Effector CD4-positive, alpha-beta T cell (primary cell): Measurements from ENCODE around the gene PRPF4.
A peak's percentile ranks its signal among the peaks of the same experiment; 100 is the strongest.

Experiments
- DNase-seq: peaks from one replicate; pipeline ENCODE4 v3.0.0-alpha.2; 2020

Gene PRPF4

DNA sequence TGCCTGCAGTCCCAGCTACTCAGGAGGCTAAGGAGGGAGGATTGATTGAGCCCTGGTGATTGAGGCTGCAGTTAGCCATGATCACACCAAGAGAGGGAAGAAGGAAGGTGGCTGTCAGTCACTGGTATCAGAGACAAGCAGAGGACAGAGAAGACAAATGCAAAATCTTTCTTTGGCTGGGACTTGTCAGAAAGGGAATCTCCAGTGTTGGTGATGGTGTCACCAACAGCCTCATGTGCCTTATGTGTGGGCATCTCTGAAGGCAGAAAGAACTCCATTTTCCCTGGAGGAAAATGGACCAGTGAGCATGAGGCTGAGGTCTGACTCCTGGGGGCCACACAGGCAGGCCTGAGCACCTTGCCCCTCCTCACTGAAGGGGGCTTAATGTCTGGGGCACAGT is 39.8 kb downstream of the PRPF4 start:
- no peak for DNase-seq

DNA sequence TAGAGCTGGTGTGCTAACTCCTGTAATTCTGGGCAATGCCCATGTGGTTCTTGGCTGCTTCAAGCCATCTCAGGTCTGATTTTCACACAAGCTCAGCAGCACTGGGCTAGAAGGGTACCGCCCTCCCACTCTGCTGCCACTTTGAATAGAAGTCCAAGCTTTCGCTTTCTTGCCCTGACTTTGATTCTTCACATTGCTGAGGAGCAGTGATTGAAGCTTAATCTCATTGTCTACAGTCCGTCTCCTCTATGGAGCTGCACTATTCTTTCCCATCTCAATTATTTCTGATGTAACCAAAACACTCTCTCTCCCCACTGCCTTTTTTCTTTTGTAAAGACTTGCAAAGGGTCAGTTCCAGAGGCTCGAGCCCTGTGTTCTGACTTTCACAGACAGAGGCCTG is 40.6 kb downstream of the PRPF4 start:
- no peak for DNase-seq

DNA sequence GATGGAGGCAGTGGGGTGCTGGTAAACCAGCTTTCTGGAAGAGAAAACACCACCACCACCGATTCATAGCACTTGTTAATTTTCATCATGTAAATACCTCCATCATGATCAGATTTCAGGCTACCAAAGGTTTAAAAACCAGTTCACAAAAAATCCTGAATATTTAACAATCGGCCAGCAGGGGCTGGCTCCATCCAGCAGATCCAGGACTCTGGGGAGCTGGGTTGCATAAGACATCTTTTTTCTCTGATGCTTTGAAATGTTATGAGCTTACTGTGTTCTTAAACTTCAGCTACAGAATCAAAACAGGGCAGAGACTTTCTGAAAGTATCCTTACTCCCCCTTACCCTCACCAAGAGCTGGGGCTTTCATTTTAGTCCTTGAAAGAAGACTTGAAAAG is 42.3 kb downstream of the PRPF4 start:
- no peak for DNase-seq

DNA sequence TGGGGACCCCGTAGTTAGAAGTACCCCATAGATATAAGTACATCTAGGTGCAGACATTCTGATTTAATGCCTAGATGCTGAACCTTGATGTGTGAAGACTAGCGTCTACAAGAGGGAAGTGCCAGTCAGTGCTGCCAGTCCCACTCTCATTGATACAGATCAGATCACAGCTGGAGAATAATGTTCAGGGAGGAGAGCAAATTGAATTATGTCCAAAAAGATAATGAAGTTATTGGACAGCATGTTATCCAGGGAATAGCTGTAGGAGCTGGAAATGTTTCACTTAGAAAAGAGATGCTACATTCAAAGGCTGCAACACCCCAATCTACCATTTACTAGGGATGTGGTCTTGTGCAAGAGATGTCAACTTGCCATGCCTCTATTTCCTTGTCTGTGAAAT is 43.6 kb downstream of the PRPF4 start:
- no peak for DNase-seq

DNA sequence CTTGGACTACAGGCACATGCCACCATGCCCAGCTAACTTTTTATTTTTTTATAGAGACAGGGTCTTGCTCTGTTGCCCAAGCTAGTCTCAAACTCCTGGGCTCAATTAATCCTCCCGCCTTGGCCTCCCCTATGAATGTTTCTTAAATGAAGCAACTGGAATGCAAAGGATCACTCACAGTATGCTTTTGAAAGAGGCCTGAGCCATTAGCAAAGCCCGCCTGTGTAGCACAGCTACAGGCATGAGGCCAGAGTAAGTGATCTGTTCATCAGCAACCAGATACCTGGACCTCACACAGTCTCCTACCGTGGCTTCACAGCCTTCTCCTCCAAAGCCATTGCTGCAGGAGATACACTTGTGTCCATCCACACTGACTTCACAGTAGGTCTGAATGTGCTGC is 44.6 kb downstream of the PRPF4 start:
- no peak for DNase-seq

DNA sequence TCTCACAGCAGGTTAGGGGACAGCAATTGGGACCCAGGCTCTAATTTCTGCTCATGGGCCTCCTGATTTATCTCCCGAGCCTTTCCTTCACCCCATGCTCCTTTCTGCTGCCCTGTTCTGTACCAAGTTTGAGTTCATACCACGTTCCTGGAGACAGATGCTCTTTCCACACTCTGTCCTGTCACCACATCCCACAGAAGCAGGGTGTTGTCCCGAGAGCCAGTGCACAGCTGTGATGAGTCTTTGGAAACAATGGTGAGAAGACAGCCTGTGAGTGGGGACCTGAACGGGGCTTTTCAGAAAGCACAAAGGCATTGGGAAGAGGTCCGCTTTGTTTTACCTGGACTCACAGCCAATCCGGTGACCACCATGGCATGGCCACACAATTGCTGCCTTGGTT is 47.2 kb downstream of the PRPF4 start:
- no peak for DNase-seq

DNA sequence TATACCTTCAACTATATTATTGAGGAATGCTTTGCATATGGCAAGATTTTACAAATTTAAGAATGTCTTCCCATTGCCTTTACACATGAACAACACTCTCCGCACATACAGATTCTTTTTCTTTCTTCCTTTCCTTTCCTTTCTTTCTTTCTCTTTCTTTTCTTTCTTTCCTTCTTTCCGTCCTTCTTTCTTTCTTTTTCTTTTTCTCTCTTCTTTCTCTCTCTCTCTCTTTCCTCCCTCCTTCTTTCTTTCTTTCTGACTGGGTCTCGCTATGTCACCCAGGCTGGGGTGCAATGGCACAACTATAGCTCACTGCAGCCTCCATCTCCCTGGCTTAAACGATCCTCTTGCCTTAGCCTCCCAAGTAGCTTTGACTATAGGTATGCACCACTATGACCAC is 50.8 kb downstream of the PRPF4 start:
- no peak for DNase-seq

DNA sequence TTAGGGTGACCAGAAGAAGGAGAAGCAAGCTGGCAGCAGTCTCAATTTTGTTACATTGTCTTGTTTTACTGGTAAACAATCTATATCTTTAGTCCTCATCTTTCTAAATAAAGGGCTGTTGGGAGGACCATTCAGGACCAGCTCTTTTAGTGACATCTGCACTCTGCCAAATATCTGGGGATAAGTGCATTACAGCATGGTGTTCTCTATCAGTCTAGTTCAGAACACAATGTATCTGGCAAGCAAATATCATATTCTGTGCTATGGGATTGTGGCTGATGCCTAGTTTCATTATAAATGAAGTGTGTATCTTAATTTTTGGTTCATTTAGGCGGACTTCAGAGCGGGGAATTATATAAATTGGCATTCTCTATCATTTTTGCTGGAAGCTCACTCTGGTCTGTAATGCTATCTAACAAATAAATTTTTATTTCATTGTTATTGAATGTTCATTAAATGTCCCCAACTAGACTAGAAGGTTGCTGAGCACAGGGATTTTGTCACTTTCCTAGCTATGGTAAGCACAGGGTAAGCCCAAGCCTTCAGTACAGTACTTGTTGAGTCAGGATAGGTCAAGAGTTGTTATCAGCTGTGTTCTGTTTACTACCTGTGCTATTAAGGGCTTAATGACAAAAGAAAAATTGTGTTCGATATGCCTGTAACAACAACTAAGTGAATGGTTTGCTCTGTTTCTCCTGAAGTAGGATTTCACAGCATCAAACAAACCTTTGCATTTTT is 52.8 kb downstream of the PRPF4 start:
- DNase-seq = no peak

DNA sequence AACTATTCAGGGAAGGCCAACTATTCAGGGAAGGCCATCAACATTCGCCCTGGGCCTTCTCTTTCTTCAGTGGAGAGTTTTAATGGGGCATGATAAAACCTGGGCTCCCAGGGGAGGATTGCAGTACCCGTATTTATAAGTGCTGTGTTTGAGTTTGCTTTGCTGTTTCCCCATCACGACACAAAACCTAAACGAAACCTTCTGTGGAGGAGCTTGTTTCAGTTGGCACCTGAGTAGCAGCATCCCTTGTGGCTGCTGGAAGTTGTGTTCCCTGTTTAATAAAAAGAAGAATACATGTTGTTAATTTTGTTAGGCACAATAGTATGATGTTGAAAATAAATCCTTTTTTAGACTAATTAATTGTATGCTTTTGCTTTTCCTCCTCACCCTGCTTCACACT is 56.3 kb downstream of the PRPF4 start:
- no peak for DNase-seq

DNA sequence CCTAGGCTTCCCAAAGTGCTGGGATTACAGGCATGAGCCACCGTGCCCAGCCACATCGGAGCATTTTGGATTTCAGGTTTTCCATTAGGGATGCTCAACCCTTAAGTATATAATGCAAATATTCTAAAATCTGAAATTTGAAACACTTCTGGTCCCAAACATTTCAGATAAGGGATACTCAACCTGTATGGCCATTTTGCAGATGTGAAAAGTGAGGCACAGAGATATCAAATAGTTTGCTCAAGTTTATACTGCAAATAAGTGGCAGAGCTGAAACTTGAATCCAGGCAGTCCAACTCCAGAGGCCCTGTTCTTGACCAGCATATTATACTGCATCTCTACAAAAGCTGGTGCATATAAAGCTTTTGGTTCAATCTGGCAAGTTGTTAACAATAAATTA is 62.3 kb downstream of the PRPF4 start:
- no peak for DNase-seq

DNA sequence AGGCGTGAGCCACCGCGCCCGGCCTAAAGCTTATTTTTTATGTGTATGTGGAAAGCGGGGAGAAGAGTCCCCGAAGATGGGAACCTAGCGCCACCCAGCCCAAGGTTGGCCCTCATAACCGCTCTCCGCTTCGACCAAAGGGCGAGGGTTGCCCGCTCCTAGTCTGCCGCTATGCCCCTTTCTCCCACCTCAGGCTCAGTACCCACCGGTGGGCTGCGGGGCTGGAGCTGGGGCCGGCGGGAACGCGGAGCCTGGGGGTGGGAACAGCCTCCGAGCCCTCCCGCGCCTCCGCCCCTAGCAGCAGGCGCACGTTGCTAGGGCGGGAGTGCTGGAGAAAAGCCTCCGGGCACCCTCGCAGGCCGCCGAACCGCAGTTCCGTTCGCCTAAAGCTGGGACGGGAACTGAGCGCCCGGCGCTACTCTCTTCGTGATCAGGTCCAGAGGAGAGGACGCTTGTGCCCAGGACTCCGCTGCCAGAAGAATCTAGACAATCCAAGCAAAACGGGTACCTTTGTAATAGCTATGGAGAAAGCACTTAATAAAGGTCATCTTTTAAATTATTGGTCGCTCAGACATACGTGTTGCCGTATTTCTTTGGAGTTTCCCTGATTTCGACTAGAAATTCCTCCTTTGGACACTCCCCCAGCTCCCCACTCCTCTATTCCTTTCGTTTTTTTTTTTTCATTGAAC is 64.7 kb downstream of the PRPF4 start, which contains the start of gene WDR31:
WDR31 (minus strand) TSS at position 265 of the 689 bp plus-strand sequence. CDS start 8,253 bp downstream, outside the sequence.
- DNase-seq = peak; percentile 55

DNA sequence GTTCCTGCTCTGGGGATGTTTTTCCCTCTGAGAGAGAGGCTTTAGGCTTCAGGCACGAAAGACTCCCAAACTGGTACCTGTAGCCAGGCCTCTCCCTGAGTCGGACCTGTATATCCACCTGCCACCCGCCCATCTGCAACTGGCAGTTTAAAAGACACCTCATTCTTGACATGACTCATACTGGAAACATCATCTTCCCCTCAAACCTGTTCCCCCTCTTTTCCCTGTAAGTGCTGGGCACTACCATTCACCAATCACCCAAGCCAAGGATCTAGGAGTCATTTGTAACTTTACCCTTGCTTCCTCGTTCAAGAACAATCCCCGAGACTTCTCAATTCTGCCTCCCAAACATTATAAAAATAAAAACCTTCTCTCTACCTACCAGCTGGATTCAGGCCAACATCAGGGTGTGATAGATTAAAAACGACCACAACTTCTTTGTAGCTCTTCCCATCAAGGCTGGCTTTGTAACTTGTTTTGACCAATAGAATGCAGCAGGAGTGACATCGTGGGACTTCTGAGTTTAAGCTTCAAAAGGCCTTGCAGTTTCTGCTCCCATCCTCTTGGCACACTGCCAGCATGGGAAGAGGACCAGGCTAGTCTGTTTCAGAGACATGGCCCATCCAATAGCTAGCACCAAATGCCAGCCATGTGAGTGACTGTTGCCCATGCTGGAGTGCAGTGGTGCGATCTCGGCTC is 66.4 kb downstream of the PRPF4 start:
- DNase-seq = no peak
